Measurements from ENCODE around the gene CYP3A5.

GRCh38 chr7:99623091-99623693 lies 56.6 kb downstream of the CYP3A5 start:
- TF ChIP-seq CTCF (IDR thresholded peaks at IDR 0.05; ENCODE audit: borderline replicate concordance, extremely low read depth, low read length, poor library complexity, severe bottlenecking) (no peak), EZH2 (IDR thresholded peaks at IDR 0.05; ENCODE audit: borderline replicate concordance, low read depth, low read length, severe bottlenecking) (no peak)
